ENCODE data around the gene SLC25A26.

DNA sequence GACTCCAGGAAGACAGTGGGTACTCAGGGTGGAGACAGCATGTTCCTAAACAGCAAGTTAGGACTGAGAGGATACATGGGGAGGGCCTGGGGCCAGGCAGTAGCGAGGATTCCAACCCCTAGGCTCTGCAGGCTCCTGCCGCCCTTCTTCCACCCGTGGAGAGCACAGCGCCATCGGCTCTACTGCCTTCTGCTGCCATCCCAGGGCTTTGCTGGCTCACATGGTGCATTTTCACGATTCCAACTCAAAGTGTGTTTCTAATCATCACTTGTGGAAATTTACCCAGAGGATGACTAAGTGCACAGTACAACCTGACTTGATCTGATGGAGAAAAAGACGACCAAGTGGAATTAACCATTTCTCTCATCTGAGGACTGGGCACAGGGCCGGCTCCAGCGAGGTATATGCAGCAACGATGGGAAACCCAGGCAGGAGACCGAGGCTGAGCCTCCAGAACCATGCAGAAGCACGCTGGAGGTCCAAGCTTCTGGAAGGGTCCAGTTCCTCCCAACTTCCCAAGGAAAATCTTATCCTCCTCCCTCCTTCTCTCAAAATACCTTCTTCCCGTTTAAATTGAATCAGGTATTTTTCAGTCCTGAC is 175.5 kb downstream of the SLC25A26 start:
- TF ChIP-seq, protein P1, sequence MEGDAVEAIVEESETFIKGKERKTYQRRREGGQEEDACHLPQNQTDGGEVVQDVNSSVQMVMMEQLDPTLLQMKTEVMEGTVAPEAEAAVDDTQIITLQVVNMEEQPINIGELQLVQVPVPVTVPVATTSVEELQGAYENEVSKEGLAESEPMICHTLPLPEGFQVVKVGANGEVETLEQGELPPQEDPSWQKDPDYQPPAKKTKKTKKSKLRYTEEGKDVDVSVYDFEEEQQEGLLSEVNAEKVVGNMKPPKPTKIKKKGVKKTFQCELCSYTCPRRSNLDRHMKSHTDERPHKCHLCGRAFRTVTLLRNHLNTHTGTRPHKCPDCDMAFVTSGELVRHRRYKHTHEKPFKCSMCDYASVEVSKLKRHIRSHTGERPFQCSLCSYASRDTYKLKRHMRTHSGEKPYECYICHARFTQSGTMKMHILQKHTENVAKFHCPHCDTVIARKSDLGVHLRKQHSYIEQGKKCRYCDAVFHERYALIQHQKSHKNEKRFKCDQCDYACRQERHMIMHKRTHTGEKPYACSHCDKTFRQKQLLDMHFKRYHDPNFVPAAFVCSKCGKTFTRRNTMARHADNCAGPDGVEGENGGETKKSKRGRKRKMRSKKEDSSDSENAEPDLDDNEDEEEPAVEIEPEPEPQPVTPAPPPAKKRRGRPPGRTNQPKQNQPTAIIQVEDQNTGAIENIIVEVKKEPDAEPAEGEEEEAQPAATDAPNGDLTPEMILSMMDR (IDR thresholded peaks at IDR 0.05) = no peak
- TF ChIP-seq POLR2A (IDR thresholded peaks at IDR 0.05) = no peak

Measured in body of pancreas (tissue), 4 donors.